Measurements from ENCODE around the gene TMTC3.

TMTC3 gene

GRCh38 chr12:88172844-88173407 lies 30.8 kb downstream of the TMTC3 start:
- no peak for TF ChIP-seq TEAD4 (IDR thresholded peaks at IDR 0.05)
- TF ChIP-seq NFIC (IDR thresholded peaks at IDR 0.05): no peak
- TF ChIP-seq TAF1 (IDR thresholded peaks at IDR 0.05; ENCODE audit: low read depth): no peak
- TF ChIP-seq FOXM1 (IDR thresholded peaks at IDR 0.05; ENCODE audit: borderline replicate concordance, low read depth): no peak
- no peak for TF ChIP-seq YY1 (IDR thresholded peaks at IDR 0.05; ENCODE audit: low read depth)
- no peak for TF ChIP-seq USF1 (IDR thresholded peaks at IDR 0.05)
- no peak for TF ChIP-seq CREB1 (IDR thresholded peaks at IDR 0.05; ENCODE audit: low read depth)
- TF ChIP-seq, protein P1, sequence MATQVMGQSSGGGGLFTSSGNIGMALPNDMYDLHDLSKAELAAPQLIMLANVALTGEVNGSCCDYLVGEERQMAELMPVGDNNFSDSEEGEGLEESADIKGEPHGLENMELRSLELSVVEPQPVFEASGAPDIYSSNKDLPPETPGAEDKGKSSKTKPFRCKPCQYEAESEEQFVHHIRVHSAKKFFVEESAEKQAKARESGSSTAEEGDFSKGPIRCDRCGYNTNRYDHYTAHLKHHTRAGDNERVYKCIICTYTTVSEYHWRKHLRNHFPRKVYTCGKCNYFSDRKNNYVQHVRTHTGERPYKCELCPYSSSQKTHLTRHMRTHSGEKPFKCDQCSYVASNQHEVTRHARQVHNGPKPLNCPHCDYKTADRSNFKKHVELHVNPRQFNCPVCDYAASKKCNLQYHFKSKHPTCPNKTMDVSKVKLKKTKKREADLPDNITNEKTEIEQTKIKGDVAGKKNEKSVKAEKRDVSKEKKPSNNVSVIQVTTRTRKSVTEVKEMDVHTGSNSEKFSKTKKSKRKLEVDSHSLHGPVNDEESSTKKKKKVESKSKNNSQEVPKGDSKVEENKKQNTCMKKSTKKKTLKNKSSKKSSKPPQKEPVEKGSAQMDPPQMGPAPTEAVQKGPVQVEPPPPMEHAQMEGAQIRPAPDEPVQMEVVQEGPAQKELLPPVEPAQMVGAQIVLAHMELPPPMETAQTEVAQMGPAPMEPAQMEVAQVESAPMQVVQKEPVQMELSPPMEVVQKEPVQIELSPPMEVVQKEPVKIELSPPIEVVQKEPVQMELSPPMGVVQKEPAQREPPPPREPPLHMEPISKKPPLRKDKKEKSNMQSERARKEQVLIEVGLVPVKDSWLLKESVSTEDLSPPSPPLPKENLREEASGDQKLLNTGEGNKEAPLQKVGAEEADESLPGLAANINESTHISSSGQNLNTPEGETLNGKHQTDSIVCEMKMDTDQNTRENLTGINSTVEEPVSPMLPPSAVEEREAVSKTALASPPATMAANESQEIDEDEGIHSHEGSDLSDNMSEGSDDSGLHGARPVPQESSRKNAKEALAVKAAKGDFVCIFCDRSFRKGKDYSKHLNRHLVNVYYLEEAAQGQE (IDR thresholded peaks at IDR 0.05; ENCODE audit: low read depth): no peak
- no peak for TF ChIP-seq RAD21 (IDR thresholded peaks at IDR 0.05; ENCODE audit: low read depth)
- no peak for TF ChIP-seq TCF12 (IDR thresholded peaks at IDR 0.05; ENCODE audit: low read depth)
- TF ChIP-seq EGR1 (IDR thresholded peaks at IDR 0.05): no peak
- no peak for TF ChIP-seq EP300 (IDR thresholded peaks at IDR 0.05; ENCODE audit: borderline replicate concordance)
- TF ChIP-seq MAX (IDR thresholded peaks at IDR 0.05): no peak
- TF ChIP-seq ZBTB7A (IDR thresholded peaks at IDR 0.05; ENCODE audit: low read depth): no peak

GRCh38 chr12:88175544-88175943 lies 33.4 kb downstream of the TMTC3 start:
- TF ChIP-seq MAX (IDR thresholded peaks at IDR 0.05): no peak
- TF ChIP-seq NFIC (IDR thresholded peaks at IDR 0.05): no peak
- no peak for TF ChIP-seq RAD21 (IDR thresholded peaks at IDR 0.05; ENCODE audit: low read depth)
- no peak for TF ChIP-seq FOXM1 (IDR thresholded peaks at IDR 0.05; ENCODE audit: borderline replicate concordance, low read depth)
- TF ChIP-seq, protein P1 (IDR thresholded peaks at IDR 0.05; ENCODE audit: low read depth): no peak

DNA sequence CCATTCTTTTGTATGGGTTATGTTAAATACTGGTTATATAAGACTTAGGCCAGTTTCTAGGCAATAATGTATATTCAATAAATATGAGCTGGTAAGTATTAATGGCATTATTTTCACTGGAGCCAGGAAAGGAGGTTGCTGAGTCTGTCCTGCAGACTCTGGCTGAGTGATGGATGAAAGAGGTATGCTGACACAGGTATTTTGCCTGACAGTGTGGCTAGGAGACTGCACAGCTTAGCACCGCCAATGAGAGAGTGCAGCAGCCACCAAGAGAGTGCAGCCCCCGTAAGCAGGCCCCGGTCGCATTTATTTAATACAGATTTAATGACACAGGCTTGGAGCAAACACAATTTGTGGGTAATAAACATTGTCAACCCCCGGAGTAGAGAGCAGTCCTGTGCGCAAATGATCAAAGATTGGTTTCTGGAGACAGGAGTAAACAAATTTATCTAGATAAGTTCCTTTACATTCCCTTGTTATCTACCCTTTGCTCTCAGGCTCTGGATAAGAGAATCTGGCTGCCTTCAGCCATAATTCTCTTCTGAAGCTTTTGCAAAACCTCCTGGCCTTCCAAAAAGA lies 37.4 kb downstream of the TMTC3 start:
- TF ChIP-seq EGR1 (IDR thresholded peaks at IDR 0.05): no peak
- no peak for TF ChIP-seq RAD21 (IDR thresholded peaks at IDR 0.05; ENCODE audit: low read depth)
- TF ChIP-seq USF1 (IDR thresholded peaks at IDR 0.05): no peak
- no peak for TF ChIP-seq TCF12 (IDR thresholded peaks at IDR 0.05; ENCODE audit: low read depth)
- TF ChIP-seq CREB1 (IDR thresholded peaks at IDR 0.05; ENCODE audit: low read depth): no peak

DNA sequence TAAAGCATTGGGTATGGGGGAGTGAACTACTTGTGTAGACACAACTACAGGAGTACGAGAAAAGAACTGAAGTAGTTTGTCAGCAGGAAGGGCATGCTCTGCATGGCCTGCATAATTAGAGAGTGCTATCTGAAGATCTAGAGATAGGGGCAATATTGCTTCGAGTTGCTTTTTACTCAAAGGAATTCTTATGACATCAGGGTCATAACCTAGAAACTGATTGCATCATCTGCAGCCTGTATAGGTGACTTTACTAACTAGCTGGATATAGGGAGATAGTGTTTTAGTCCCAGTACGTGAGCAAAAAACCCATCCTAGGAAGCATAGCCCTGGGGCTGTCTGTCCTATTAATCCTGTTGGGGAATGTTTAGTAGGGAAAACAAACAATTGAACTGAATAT lies 39.8 kb downstream of the TMTC3 start:
- no peak for TF ChIP-seq YY1 (IDR thresholded peaks at IDR 0.05; ENCODE audit: low read depth)
- TF ChIP-seq TAF1 (IDR thresholded peaks at IDR 0.05; ENCODE audit: low read depth): no peak
- no peak for TF ChIP-seq MAX (IDR thresholded peaks at IDR 0.05)
- TF ChIP-seq RAD21 (IDR thresholded peaks at IDR 0.05; ENCODE audit: low read depth): no peak
- no peak for TF ChIP-seq TCF12 (IDR thresholded peaks at IDR 0.05; ENCODE audit: low read depth)
- TF ChIP-seq CREB1 (IDR thresholded peaks at IDR 0.05; ENCODE audit: low read depth): no peak
- TF ChIP-seq NFIC (IDR thresholded peaks at IDR 0.05): no peak
- TF ChIP-seq EGR1 (IDR thresholded peaks at IDR 0.05): no peak
- no peak for TF ChIP-seq USF1 (IDR thresholded peaks at IDR 0.05)
- no peak for TF ChIP-seq TEAD4 (IDR thresholded peaks at IDR 0.05)
- no peak for TF ChIP-seq FOXM1 (IDR thresholded peaks at IDR 0.05; ENCODE audit: borderline replicate concordance, low read depth)
- no peak for TF ChIP-seq CEBPB (IDR thresholded peaks at IDR 0.05)
- TF ChIP-seq ZBTB7A (IDR thresholded peaks at IDR 0.05; ENCODE audit: low read depth): no peak
- no peak for TF ChIP-seq EP300 (IDR thresholded peaks at IDR 0.05; ENCODE audit: borderline replicate concordance)
- TF ChIP-seq, protein P1 (IDR thresholded peaks at IDR 0.05; ENCODE audit: low read depth): no peak
